ENCODE data around the gene NTM. TPM values are rescaled to one million over a fixed set of nuclear protein-coding genes. Genes with fewer than 3 reads are reported as not detected.
"Not testable (repeated sequence)": the region's sequence is repeated elsewhere in the genome, so short reads cannot be mapped to it uniquely, and the experiment has no call there.

Gene NTM
- total RNA-seq, 3 donors from 2014 or later, result 0.66 to 9.0 (median 1.0) TPM

DNA sequence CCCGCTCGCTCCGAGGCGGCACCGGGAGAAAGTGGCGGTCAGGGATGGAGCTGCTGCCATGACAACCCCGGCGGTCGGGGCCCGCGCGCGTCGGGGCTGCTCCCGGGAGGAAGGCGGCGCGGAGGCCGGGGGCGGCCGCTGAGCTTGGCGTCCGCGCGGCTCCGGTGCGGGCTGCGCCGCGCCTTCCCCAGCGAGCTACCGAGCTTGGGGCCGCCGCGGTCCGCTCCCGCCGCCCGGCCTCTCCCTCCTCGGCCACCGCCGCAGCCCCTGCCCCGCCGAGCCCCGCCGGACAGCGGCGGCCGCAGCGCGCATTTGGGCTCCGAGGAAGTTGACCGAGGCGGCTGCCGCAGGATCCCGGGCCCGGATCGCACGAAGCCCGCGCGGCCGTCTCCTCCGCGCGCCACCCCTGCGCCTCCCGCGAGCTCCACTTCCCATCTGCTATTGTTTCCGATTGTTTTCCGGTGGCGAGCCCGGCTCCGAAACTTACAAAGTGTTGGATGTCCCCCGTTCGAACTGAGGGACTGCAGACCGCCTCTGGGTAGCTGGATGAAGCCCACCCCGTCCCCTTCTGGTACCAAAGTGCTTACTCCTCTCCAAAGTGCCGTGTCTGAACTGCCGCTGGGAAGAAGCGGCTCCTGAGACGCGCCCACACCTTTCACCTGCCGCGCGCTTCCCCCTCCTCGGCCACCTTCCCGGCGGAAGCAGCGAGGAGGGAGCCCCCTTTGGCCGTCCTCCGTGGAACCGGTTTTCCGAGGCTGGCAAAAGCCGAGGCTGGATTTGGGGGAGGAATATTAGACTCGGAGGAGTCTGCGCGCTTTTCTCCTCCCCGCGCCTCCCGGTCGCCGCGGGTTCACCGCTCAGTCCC is 540.3 kb downstream of the NTM start:
- no peak for DNase-seq (ENCODE audit: low spot score in 2 of 2)
- Histone ChIP-seq H3K36me3 (no peaks in the 10 kb centered on the region), H3K4me3 (peak overlapping the region; percentile 46 to 68 (median 46)), H3K27me3 (peaks cover 0 to 43% of the 10 kb centered on the region in 2 donors), H3K9me3 (no peaks in the 10 kb centered on the region), H3K27ac (peak overlapping the region in 1 of 2 donors; percentile 32), H3K4me1 (no peaks in the 10 kb centered on the region)
- intact Hi-C loops (cut with DNase I; ENCODE audit: low total_unique reads), result no loop called here
- TF ChIP-seq POLR2A (IDR thresholded peaks at IDR 0.05) (no peak), CTCF (IDR thresholded peaks at IDR 0.05) (no peak), POLR2AphosphoS5 (IDR thresholded peaks at IDR 0.05) (no peak)

DNA sequence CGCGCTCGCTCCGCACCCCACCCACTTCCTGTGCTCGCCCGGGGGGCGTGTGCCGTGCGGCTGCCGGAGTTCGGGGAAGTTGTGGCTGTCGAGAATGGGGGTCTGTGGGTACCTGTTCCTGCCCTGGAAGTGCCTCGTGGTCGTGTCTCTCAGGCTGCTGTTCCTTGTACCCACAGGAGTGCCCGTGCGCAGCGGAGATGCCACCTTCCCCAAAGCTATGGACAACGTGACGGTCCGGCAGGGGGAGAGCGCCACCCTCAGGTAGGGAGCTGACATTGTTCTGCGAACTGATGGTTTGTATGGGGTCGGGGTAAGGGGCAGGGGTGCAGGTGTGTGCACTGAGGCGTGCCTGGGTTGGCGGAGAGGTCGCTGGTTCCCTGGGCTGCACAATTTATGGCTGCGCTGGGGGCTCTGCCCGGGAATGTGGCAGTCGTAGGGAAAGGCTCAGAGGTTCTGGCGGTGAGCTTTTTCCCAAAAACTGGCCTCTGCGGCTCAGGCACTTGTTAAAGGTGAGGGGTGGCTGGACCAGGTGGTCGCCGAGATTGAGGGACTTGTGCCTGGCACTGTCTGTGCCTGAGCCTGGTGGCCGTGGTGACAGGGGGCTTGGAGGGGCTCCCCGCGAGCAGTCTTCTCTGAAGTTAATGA is 541.1 kb downstream of the NTM start:
- Histone ChIP-seq H3K27me3 (peaks cover 0 to 43% of the 10 kb centered on the region in 2 donors), H3K4me3 (peak overlapping the region; percentile 46 to 68 (median 46))
- H3K27ac ChIP-seq; intact Hi-C loops (cut with DNase I; ENCODE audit: low total_unique reads); H3K9me3 ChIP-seq; DNase-seq (ENCODE audit: low spot score in 2 of 2); H3K4me1 ChIP-seq; H3K36me3 ChIP-seq: not testable (repeated sequence)

- Histone ChIP-seq H3K4me1 (no peaks in the 10 kb centered on the region), H3K4me3 (no peak overlapping the region), H3K9me3 (no peaks in the 10 kb centered on the region), H3K27ac (no peak overlapping the region), H3K27me3 (peaks cover 0 to 42% of the 10 kb centered on the region in 2 donors), H3K36me3 (no peaks in the 10 kb centered on the region)
- TF ChIP-seq CTCF (IDR thresholded peaks at IDR 0.05), result no peak
- no peak for TF ChIP-seq POLR2AphosphoS5 (IDR thresholded peaks at IDR 0.05)
- no peak for TF ChIP-seq POLR2A (IDR thresholded peaks at IDR 0.05)
- DNase-seq (ENCODE audit: low spot score in 2 of 2), result no peak
- intact Hi-C loops (cut with DNase I; ENCODE audit: low total_unique reads), result no loop called here
These were observed 541.7 kb downstream of the NTM start for GRCh38 chr11:131912134-131912533.

- no peaks in the 10 kb centered on the region for H3K36me3 ChIP-seq
- H3K27me3 ChIP-seq, result peaks cover 0 to 36% of the 10 kb centered on the region in 2 donors
- no peak overlapping the region for H3K27ac ChIP-seq
- TF ChIP-seq POLR2AphosphoS5 (IDR thresholded peaks at IDR 0.05) (no peak), CTCF (IDR thresholded peaks at IDR 0.05) (no peak), POLR2A (IDR thresholded peaks at IDR 0.05) (no peak)
- no peak for DNase-seq (ENCODE audit: low spot score in 2 of 2)
- no peaks in the 10 kb centered on the region for H3K4me1 ChIP-seq
- no peak overlapping the region for H3K4me3 ChIP-seq
- no peaks in the 10 kb centered on the region for H3K9me3 ChIP-seq
- intact Hi-C loops (cut with DNase I; ENCODE audit: low total_unique reads), result no loop called here
These were observed 542.9 kb downstream of the NTM start for GRCh38 chr11:131913267-131913666.

DNA sequence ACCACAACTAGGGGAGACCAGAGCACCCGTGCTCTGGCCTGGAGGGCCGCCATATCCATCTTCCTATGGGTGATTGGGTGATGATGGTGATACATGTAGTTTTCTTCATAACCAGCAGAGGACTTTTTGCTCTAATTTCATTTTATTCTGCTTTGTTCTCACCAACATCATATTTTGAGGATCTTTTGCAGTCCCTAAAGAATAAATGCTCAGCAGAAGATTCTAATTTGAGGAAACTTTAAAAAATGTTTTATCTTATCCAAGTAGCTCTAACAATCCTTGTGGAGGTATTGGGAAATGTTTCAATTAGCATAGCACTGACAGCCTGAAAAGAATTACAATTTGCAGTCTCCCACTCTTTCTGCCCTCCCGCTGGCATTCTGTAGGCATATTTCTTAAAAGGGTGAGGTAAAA is 544.0 kb downstream of the NTM start:
- TF ChIP-seq CTCF (IDR thresholded peaks at IDR 0.05), result no peak
- no peak for TF ChIP-seq POLR2AphosphoS5 (IDR thresholded peaks at IDR 0.05)
- TF ChIP-seq POLR2A (IDR thresholded peaks at IDR 0.05), result no peak
- no peak for DNase-seq (ENCODE audit: low spot score in 2 of 2)
- H3K27ac ChIP-seq, result no peak overlapping the region
- H3K9me3 ChIP-seq, result no peaks in the 10 kb centered on the region
- no peak overlapping the region for H3K4me3 ChIP-seq
- intact Hi-C loops (cut with DNase I; ENCODE audit: low total_unique reads), result no loop called here
- peaks cover 0 to 33% of the 10 kb centered on the region in 2 donors for H3K27me3 ChIP-seq
- H3K36me3 ChIP-seq, result no peaks in the 10 kb centered on the region
- H3K4me1 ChIP-seq, result no peaks in the 10 kb centered on the region

All from breast epithelium (tissue), 4 donors.